Stimulated activated CD8-positive, alpha-beta memory T cell treated with anti-CD3 and anti-CD28 coated beads, Interleukin-7, amount 100 ng/mL, for 48 hours (primary cell): Measurements from ENCODE around the gene FRMPD4.

ENCODE experiments used
- DNase-seq, 2 donors: peaks; one replicate each; pipeline ENCODE4 v3.0.0-alpha.2; 2020; ENCODE audit warnings: low read depth in 1 of 2; ENCODE audit errors: extremely low read depth in 1 of 2

Gene FRMPD4

GRCh38 chrX:12210196-12210815, 72.0 kb downstream of the FRMPD4 start:
- DNase-seq, result no peak

GRCh38 chrX:12210971-12211370, 72.7 kb downstream of the FRMPD4 start:
- no peak for DNase-seq

- no peak for DNase-seq
Observed at GRCh38 chrX:12223650-12224049, 85.4 kb downstream of the FRMPD4 start.

- DNase-seq, result no peak
Observed at GRCh38 chrX:12225107-12225506, 86.8 kb downstream of the FRMPD4 start.

- DNase-seq, result no peak
Observed at GRCh38 chrX:12227412-12228041, 89.3 kb downstream of the FRMPD4 start.

- no peak for DNase-seq
Observed at GRCh38 chrX:12228862-12229261, 90.6 kb downstream of the FRMPD4 start.

GRCh38 chrX:12229986-12230385, 91.7 kb downstream of the FRMPD4 start:
- no peak for DNase-seq

GRCh38 chrX:12234534-12235329, 96.5 kb downstream of the FRMPD4 start:
- DNase-seq, result no peak

- no peak for DNase-seq
Observed at GRCh38 chrX:12236156-12236555, 97.9 kb downstream of the FRMPD4 start.

- no peak for DNase-seq
Observed at GRCh38 chrX:12237131-12237530, 98.9 kb downstream of the FRMPD4 start.

- DNase-seq, result no peak
Observed at GRCh38 chrX:12237771-12238170, 99.5 kb downstream of the FRMPD4 start.

GRCh38 chrX:12239356-12240082, 101.2 kb downstream of the FRMPD4 start:
- DNase-seq, result no peak

- DNase-seq, result no peak
Observed at GRCh38 chrX:12240491-12240890, 102.2 kb downstream of the FRMPD4 start.

GRCh38 chrX:12241026-12241425, 102.8 kb downstream of the FRMPD4 start:
- no peak for DNase-seq

GRCh38 chrX:12245650-12246645, 107.7 kb downstream of the FRMPD4 start:
- no peak for DNase-seq

GRCh38 chrX:12249997-12250396, 111.7 kb downstream of the FRMPD4 start:
- DNase-seq, result no peak

- no peak for DNase-seq
Observed at GRCh38 chrX:12263211-12263610, 124.9 kb downstream of the FRMPD4 start.

- DNase-seq, result no peak
Observed at GRCh38 chrX:12269484-12269883, 131.2 kb downstream of the FRMPD4 start.

GRCh38 chrX:12278151-12278550, 139.9 kb downstream of the FRMPD4 start:
- no peak for DNase-seq

GRCh38 chrX:12282991-12283390, 144.7 kb downstream of the FRMPD4 start:
- DNase-seq, result no peak
